Nephron (organoid): ENCODE measurements around the gene NCK2.

ENCODE experiments used
- H3K27ac Mint-ChIP-seq, 3 experiments: 2 replicates each; pipeline ENCODE4 v1.8.0; 2020; ENCODE audit warnings: mixed read lengths in 3 of 3, mild to moderate bottlenecking in 2 of 3, moderate library complexity in 1 of 3
- H3K27me3 Mint-ChIP-seq: 2 replicates; pipeline ENCODE4 v1.8.0; 2021; ENCODE audit warnings: low read depth, mild to moderate bottlenecking, moderate library complexity, mixed read lengths
- H3K36me3 Mint-ChIP-seq: 2 replicates; pipeline ENCODE4 v1.8.0; 2020; ENCODE audit warnings: low read depth, mixed read lengths
- H3K4me1 Mint-ChIP-seq: 2 replicates; pipeline ENCODE4 v1.8.0; 2020; ENCODE audit warnings: mixed read lengths
- H3K4me3 Mint-ChIP-seq, 3 experiments: 2 replicates each; pipeline ENCODE4 v1.8.0; 2020; ENCODE audit warnings: mild to moderate bottlenecking in 3 of 3, mixed read lengths in 3 of 3, moderate library complexity in 2 of 3
- H3K9me3 Mint-ChIP-seq: 2 replicates; pipeline ENCODE4 v1.8.0; 2020; ENCODE audit warnings: mixed read lengths
- CTCF ChIP-seq, 3 experiments: fragments of 200-600 bp; sonication (generic); IDR thresholded peaks; one replicate each; pipeline ENCODE4 v1.5.0; 2021; ENCODE audit warnings: antibody characterized with exemption in 3 of 3; ENCODE audit not compliant: unreplicated experiment in 3 of 3

The NCK2 gene

GRCh38 chr2:105744909-105745853, at the start of gene NCK2:
Gene NCK2 (plus strand): TSS chr2:105744912. CDS start chr2:105855064, 110,152 bp downstream.
- H3K4me1 Mint-ChIP-seq, result peaks cover 61% of the 10 kb centered on the region
- TF ChIP-seq CTCF (IDR thresholded peaks at IDR 0.05; ENCODE audit: unreplicated experiment in 3 of 3), result peak in 2 of 3 experiments; percentile 13 to 22
- H3K36me3 Mint-ChIP-seq, result peaks cover 17% of the 10 kb centered on the region
- peak within 1 kb of the TSS; percentile 89 to 98 (median 92) for H3K4me3 Mint-ChIP-seq
- no peaks in the 10 kb centered on the region for H3K27me3 Mint-ChIP-seq
- H3K9me3 Mint-ChIP-seq, result no peaks in the 10 kb centered on the region
- H3K27ac Mint-ChIP-seq, result peak within 1 kb of the TSS; percentile 93 to 98 (median 95)

- Mint-ChIP-seq H3K27ac (peak overlapping the region in 2 of 3 experiments; percentile 30 to 39), H3K9me3 (peaks cover 3% of the 10 kb centered on the region), H3K36me3 (no peaks in the 10 kb centered on the region), H3K4me3 (no peak overlapping the region), H3K4me1 (peaks cover 15% of the 10 kb centered on the region), H3K27me3 (no peaks in the 10 kb centered on the region)
- no peak for TF ChIP-seq CTCF (IDR thresholded peaks at IDR 0.05; ENCODE audit: unreplicated experiment in 3 of 3)
Observed at GRCh38 chr2:105697781-105698449, 46.8 kb upstream of the NCK2 start.

GRCh38 chr2:105698820-105699219, 45.9 kb upstream of the NCK2 start:
- Mint-ChIP-seq H3K27me3 (no peaks in the 10 kb centered on the region), H3K36me3 (no peaks in the 10 kb centered on the region), H3K9me3 (peaks cover 12% of the 10 kb centered on the region), H3K4me3 (no peak overlapping the region), H3K4me1 (peaks cover 15% of the 10 kb centered on the region), H3K27ac (no peak overlapping the region)
- TF ChIP-seq CTCF (IDR thresholded peaks at IDR 0.05; ENCODE audit: unreplicated experiment in 3 of 3), result no peak

GRCh38 chr2:105701042-105701441, 43.7 kb upstream of the NCK2 start:
- TF ChIP-seq CTCF (IDR thresholded peaks at IDR 0.05; ENCODE audit: unreplicated experiment in 3 of 3), result no peak
- peaks cover 19% of the 10 kb centered on the region for H3K9me3 Mint-ChIP-seq
- no peaks in the 10 kb centered on the region for H3K27me3 Mint-ChIP-seq
- H3K27ac Mint-ChIP-seq, result no peak overlapping the region
- H3K36me3 Mint-ChIP-seq, result no peaks in the 10 kb centered on the region
- H3K4me1 Mint-ChIP-seq, result peaks cover 15% of the 10 kb centered on the region
- H3K4me3 Mint-ChIP-seq, result no peak overlapping the region

- peaks cover 8% of the 10 kb centered on the region for H3K9me3 Mint-ChIP-seq
- H3K4me3 Mint-ChIP-seq, result no peak overlapping the region
- H3K4me1 Mint-ChIP-seq, result peaks cover 12% of the 10 kb centered on the region
- H3K27me3 Mint-ChIP-seq, result no peaks in the 10 kb centered on the region
- no peak overlapping the region for H3K27ac Mint-ChIP-seq
- no peaks in the 10 kb centered on the region for H3K36me3 Mint-ChIP-seq
- TF ChIP-seq CTCF (IDR thresholded peaks at IDR 0.05; ENCODE audit: unreplicated experiment in 3 of 3), result no peak
Observed at GRCh38 chr2:105708697-105709096, 36.0 kb upstream of the NCK2 start.
